ENCODE results near the gene KMT2D. TPM values are rescaled to one million over a fixed set of nuclear protein-coding genes. Genes with fewer than 3 reads are reported as not detected.
A peak's percentile ranks its signal among the peaks of the same experiment; 100 is the strongest.

The KMT2D gene
- total and polyA plus RNA-seq, 10 of the 15 experiments (the other 5 are each of a cell fraction or from before 2014, with no cell fraction given): 0.51 to 71.5 (median 10.4) TPM

DNA sequence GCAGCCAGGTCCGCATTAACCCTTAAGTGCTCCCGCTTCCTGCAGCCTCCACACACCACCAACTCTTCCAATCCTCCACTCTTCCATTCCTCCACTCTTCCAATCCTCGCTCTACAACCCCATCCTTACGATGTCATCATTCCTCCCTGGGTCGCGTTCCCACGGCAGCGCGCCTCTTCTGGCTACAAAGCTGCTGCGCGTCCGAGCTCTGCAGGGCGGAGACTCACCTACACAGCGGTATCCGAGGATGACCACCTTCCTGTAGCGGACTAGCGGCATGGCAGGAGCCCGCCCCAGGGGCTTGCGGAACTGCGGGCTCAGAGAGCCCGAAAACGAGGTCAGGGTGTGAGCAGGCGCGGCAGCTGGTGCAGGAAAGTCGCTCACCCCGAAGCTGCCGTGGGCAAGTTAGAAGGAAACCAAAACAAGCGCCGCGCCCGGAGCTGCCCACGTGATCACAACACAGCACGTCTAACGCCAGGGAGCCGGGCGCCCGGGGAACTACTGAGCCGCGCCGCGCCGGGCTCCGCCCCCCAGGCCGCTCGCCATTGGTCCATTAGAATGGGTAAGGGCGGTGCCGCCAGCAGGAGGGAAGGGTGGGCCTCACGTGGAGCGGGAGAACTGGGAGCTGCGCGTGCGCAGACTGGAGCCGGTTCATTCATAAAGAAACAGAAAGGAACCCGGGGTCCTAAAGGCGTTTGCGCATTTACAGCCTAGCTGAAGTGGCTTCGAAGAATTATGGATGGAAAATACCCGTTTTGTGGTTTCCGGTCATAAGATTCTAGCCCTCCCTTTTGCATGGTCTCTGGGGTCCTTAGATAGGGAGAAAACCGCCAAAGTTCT, 9.1 kb upstream of the KMT2D start, which contains the start of gene RHEBL1 (continued):
- TF ChIP-seq, protein P1, sequence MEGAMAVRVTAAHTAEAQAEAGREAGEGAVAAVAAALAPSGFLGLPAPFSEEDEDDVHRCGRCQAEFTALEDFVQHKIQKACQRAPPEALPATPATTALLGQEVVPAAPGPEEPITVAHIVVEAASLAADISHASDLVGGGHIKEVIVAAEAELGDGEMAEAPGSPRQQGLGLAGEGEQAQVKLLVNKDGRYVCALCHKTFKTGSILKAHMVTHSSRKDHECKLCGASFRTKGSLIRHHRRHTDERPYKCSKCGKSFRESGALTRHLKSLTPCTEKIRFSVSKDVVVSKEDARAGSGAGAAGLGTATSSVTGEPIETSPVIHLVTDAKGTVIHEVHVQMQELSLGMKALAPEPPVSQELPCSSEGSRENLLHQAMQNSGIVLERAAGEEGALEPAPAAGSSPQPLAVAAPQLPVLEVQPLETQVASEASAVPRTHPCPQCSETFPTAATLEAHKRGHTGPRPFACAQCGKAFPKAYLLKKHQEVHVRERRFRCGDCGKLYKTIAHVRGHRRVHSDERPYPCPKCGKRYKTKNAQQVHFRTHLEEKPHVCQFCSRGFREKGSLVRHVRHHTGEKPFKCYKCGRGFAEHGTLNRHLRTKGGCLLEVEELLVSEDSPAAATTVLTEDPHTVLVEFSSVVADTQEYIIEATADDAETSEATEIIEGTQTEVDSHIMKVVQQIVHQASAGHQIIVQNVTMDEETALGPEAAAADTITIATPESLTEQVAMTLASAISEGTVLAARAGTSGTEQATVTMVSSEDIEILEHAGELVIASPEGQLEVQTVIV (IDR thresholded peaks at IDR 0.05; ENCODE audit: borderline replicate concordance, partially characterized antibody): no peak
- TF ChIP-seq LARP7 (IDR thresholded peaks at IDR 0.05): peak; percentile 54; the same call in 1 of the 2 replicates
- TF ChIP-seq, protein P2, sequence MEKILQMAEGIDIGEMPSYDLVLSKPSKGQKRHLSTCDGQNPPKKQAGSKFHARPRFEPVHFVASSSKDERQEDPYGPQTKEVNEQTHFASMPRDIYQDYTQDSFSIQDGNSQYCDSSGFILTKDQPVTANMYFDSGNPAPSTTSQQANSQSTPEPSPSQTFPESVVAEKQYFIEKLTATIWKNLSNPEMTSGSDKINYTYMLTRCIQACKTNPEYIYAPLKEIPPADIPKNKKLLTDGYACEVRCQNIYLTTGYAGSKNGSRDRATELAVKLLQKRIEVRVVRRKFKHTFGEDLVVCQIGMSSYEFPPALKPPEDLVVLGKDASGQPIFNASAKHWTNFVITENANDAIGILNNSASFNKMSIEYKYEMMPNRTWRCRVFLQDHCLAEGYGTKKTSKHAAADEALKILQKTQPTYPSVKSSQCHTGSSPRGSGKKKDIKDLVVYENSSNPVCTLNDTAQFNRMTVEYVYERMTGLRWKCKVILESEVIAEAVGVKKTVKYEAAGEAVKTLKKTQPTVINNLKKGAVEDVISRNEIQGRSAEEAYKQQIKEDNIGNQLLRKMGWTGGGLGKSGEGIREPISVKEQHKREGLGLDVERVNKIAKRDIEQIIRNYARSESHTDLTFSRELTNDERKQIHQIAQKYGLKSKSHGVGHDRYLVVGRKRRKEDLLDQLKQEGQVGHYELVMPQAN (conservative IDR thresholded peaks at IDR 0.05): peak; percentile 98
- TF ChIP-seq PML (IDR thresholded peaks at IDR 0.05; ENCODE audit: low read length): no peak
- TF ChIP-seq NFYA (IDR thresholded peaks at IDR 0.05; ENCODE audit: borderline replicate concordance, low read depth, low read length): no peak
- TF ChIP-seq, protein P3, sequence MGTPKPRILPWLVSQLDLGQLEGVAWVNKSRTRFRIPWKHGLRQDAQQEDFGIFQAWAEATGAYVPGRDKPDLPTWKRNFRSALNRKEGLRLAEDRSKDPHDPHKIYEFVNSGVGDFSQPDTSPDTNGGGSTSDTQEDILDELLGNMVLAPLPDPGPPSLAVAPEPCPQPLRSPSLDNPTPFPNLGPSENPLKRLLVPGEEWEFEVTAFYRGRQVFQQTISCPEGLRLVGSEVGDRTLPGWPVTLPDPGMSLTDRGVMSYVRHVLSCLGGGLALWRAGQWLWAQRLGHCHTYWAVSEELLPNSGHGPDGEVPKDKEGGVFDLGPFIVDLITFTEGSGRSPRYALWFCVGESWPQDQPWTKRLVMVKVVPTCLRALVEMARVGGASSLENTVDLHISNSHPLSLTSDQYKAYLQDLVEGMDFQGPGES (IDR thresholded peaks at IDR 0.05): peak; percentile 24; the same call in 1 of the 2 replicates
- TF ChIP-seq ATF7 (IDR thresholded peaks at IDR 0.05; ENCODE audit: low read depth): peak; percentile 71
- TF ChIP-seq MTA3 (IDR thresholded peaks at IDR 0.05; ENCODE audit: borderline replicate concordance, low read length): no peak
- TF ChIP-seq, protein P4, sequence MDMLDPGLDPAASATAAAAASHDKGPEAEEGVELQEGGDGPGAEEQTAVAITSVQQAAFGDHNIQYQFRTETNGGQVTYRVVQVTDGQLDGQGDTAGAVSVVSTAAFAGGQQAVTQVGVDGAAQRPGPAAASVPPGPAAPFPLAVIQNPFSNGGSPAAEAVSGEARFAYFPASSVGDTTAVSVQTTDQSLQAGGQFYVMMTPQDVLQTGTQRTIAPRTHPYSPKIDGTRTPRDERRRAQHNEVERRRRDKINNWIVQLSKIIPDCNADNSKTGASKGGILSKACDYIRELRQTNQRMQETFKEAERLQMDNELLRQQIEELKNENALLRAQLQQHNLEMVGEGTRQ (IDR thresholded peaks at IDR 0.05; ENCODE audit: borderline replicate concordance, low read depth, low read length): peak; percentile 89
- no peak for TF ChIP-seq CHD2 (IDR thresholded peaks at IDR 0.05; ENCODE audit: borderline replicate concordance, low read depth, low read length)
- peak; percentile 37; the same call in 1 of the 2 replicates for TF ChIP-seq EED (IDR thresholded peaks at IDR 0.05; ENCODE audit: low read depth)
- no peak for TF ChIP-seq SMARCA5 (IDR thresholded peaks at IDR 0.05)
- 0 out of 2 replicates have a peak, but pooled peaks have one; percentile 18 for TF ChIP-seq FOXM1 (IDR thresholded peaks at IDR 0.05; ENCODE audit: low read depth, low read length)
- TF ChIP-seq MYB (IDR thresholded peaks at IDR 0.05; ENCODE audit: borderline replicate concordance, low read depth, low read length): no peak
- TF ChIP-seq, protein P5, sequence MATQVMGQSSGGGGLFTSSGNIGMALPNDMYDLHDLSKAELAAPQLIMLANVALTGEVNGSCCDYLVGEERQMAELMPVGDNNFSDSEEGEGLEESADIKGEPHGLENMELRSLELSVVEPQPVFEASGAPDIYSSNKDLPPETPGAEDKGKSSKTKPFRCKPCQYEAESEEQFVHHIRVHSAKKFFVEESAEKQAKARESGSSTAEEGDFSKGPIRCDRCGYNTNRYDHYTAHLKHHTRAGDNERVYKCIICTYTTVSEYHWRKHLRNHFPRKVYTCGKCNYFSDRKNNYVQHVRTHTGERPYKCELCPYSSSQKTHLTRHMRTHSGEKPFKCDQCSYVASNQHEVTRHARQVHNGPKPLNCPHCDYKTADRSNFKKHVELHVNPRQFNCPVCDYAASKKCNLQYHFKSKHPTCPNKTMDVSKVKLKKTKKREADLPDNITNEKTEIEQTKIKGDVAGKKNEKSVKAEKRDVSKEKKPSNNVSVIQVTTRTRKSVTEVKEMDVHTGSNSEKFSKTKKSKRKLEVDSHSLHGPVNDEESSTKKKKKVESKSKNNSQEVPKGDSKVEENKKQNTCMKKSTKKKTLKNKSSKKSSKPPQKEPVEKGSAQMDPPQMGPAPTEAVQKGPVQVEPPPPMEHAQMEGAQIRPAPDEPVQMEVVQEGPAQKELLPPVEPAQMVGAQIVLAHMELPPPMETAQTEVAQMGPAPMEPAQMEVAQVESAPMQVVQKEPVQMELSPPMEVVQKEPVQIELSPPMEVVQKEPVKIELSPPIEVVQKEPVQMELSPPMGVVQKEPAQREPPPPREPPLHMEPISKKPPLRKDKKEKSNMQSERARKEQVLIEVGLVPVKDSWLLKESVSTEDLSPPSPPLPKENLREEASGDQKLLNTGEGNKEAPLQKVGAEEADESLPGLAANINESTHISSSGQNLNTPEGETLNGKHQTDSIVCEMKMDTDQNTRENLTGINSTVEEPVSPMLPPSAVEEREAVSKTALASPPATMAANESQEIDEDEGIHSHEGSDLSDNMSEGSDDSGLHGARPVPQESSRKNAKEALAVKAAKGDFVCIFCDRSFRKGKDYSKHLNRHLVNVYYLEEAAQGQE (IDR thresholded peaks at IDR 0.05; ENCODE audit: low read depth, low read length): no peak
- TF ChIP-seq MEF2B (IDR thresholded peaks at IDR 0.05; ENCODE audit: partially characterized antibody, poor library complexity, severe bottlenecking): peak; percentile 78
- TF ChIP-seq KDM1A (IDR thresholded peaks at IDR 0.05; ENCODE audit: borderline replicate concordance): no peak
- peak; percentile 74 for TF ChIP-seq IKZF1 (conservative IDR thresholded peaks at IDR 0.05)
- TF ChIP-seq ZNF274 (IDR thresholded peaks at IDR 0.05; ENCODE audit: insufficient read depth, insufficient read length): no peak
- TF ChIP-seq KAT2A (conservative IDR thresholded peaks at IDR 0.05; ENCODE audit: control insufficient read depth, low read depth, low read length): no peak

Data from GM12878 (cell line).